ENCODE data around the gene SETD6.
"Not testable (repeated sequence)": the region's sequence is repeated elsewhere in the genome, so short reads cannot be mapped to it uniquely, and the experiment has no call there.

The SETD6 gene

DNA sequence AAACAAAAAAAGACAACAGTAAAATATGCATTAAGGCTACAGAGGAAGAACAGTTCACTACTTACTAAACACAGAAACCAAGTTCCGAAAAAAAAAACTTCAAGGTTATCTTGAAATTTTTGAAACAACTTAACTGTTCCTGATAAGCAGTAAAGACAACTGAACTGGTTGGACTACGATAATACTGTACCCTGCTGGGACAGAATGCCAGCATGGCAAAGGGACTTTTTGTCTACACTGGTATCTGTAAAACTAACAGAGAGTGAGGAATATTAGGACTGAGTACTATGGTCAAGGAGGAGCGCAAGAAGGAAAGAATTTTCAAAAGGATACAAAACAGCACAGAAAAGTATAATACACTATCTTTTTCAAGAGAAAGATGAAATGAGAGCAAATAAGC lies 19.8 kb downstream of the SETD6 start:
- H3K9ac ChIP-seq (ENCODE audit: low read length) = no peak overlapping the region
- H3K27ac ChIP-seq (ENCODE audit: low read length) = no peak overlapping the region
- no peak overlapping the region for H3K4me3 ChIP-seq (ENCODE audit: low read length)
- H3K4me1 ChIP-seq (ENCODE audit: control insufficient read depth, low read depth, low read length) = no peaks in the 10 kb centered on the region
- H3K9me3 ChIP-seq (ENCODE audit: control insufficient read depth, low read depth, low read length) = no peaks in the 10 kb centered on the region
- peaks cover 96% of the 10 kb centered on the region for H3K36me3 ChIP-seq (ENCODE audit: control insufficient read depth, low read depth, low read length)
- H3K27me3 ChIP-seq (ENCODE audit: control insufficient read depth, insufficient read depth, low read length) = no peaks in the 10 kb centered on the region

GRCh38 chr16:58536278-58536677 lies 21.0 kb downstream of the SETD6 start:
- peaks cover 95% of the 10 kb centered on the region for H3K36me3 ChIP-seq (ENCODE audit: control insufficient read depth, low read depth, low read length)
- H3K27me3 ChIP-seq (ENCODE audit: control insufficient read depth, insufficient read depth, low read length) = no peaks in the 10 kb centered on the region
- H3K27ac ChIP-seq (ENCODE audit: low read length) = no peak overlapping the region
- H3K9ac ChIP-seq (ENCODE audit: low read length) = no peak overlapping the region
- H3K9me3 ChIP-seq (ENCODE audit: control insufficient read depth, low read depth, low read length) = no peaks in the 10 kb centered on the region
- no peak overlapping the region for H3K4me3 ChIP-seq (ENCODE audit: low read length)
- H3K4me1 ChIP-seq (ENCODE audit: control insufficient read depth, low read depth, low read length) = no peaks in the 10 kb centered on the region

GRCh38 chr16:58537124-58537906 lies 22.0 kb downstream of the SETD6 start:
- Histone ChIP-seq H3K27me3 (ENCODE audit: control insufficient read depth, insufficient read depth, low read length) (no peaks in the 10 kb centered on the region), H3K4me3 (ENCODE audit: low read length) (no peak overlapping the region), H3K9me3 (ENCODE audit: control insufficient read depth, low read depth, low read length) (no peaks in the 10 kb centered on the region), H3K4me1 (ENCODE audit: control insufficient read depth, low read depth, low read length) (no peaks in the 10 kb centered on the region), H3K9ac (ENCODE audit: low read length) (no peak overlapping the region), H3K27ac (ENCODE audit: low read length) (no peak overlapping the region), H3K36me3 (ENCODE audit: control insufficient read depth, low read depth, low read length) (peaks cover 95% of the 10 kb centered on the region)

GRCh38 chr16:58541711-58542110 lies 26.4 kb downstream of the SETD6 start:
- no peak overlapping the region for H3K27ac ChIP-seq (ENCODE audit: low read length)
- no peaks in the 10 kb centered on the region for H3K9me3 ChIP-seq (ENCODE audit: control insufficient read depth, low read depth, low read length)
- no peaks in the 10 kb centered on the region for H3K4me1 ChIP-seq (ENCODE audit: control insufficient read depth, low read depth, low read length)
- peaks cover 97% of the 10 kb centered on the region for H3K36me3 ChIP-seq (ENCODE audit: control insufficient read depth, low read depth, low read length)
- no peaks in the 10 kb centered on the region for H3K27me3 ChIP-seq (ENCODE audit: control insufficient read depth, insufficient read depth, low read length)
- no peak overlapping the region for H3K4me3 ChIP-seq (ENCODE audit: low read length)
- no peak overlapping the region for H3K9ac ChIP-seq (ENCODE audit: low read length)

DNA sequence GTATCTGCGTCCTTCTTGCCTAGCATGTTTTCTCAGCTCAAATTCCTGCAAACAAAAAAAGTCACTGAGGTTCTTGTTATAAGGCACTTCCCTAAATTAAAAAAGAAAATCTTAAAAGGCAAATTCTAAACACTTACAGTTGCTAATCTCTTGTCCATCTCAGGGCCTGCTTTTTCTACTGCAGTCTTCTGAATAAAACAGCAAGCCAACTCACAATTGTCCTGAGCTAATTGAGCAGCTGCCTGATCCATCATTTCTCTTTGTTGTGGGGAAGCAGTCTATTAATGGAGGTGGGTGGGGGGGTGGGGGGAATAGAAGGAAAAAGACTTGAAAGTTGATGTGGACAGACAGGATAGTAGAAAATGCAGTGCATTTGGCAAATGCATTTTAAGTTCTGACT lies 27.0 kb downstream of the SETD6 start:
- no peak overlapping the region for H3K27ac ChIP-seq (ENCODE audit: low read length)
- peaks cover 97% of the 10 kb centered on the region for H3K36me3 ChIP-seq (ENCODE audit: control insufficient read depth, low read depth, low read length)
- H3K9me3 ChIP-seq (ENCODE audit: control insufficient read depth, low read depth, low read length) = no peaks in the 10 kb centered on the region
- H3K4me3 ChIP-seq (ENCODE audit: low read length) = no peak overlapping the region
- H3K27me3 ChIP-seq (ENCODE audit: control insufficient read depth, insufficient read depth, low read length) = no peaks in the 10 kb centered on the region
- no peaks in the 10 kb centered on the region for H3K4me1 ChIP-seq (ENCODE audit: control insufficient read depth, low read depth, low read length)
- no peak overlapping the region for H3K9ac ChIP-seq (ENCODE audit: low read length)

GRCh38 chr16:58543685-58544084 lies 28.4 kb downstream of the SETD6 start:
- no peaks in the 10 kb centered on the region for H3K4me1 ChIP-seq (ENCODE audit: control insufficient read depth, low read depth, low read length)
- no peak overlapping the region for H3K9ac ChIP-seq (ENCODE audit: low read length)
- no peaks in the 10 kb centered on the region for H3K9me3 ChIP-seq (ENCODE audit: control insufficient read depth, low read depth, low read length)
- peaks cover 97% of the 10 kb centered on the region for H3K36me3 ChIP-seq (ENCODE audit: control insufficient read depth, low read depth, low read length)
- H3K27me3 ChIP-seq (ENCODE audit: control insufficient read depth, insufficient read depth, low read length) = no peaks in the 10 kb centered on the region
- H3K4me3 ChIP-seq (ENCODE audit: low read length) = no peak overlapping the region
- H3K27ac ChIP-seq (ENCODE audit: low read length) = no peak overlapping the region

DNA sequence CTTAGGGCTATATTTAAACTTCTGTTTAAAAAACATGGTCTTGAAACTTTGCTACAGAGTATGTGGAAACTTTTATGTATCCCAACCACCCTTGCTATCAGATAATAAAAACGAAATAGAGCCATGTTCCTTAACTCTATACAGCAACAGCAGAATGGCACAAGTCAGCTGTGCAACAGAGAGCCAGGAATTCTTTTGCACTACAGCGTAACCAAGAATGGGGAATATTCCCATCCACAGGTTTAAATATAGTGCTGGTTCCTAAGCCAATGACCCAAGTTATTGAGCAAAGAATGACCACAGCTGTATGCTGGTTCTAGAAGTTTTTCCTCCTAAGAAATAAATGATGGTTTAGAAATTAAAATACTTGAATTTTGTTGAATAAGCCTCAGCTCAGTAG lies 33.1 kb downstream of the SETD6 start:
- no peak overlapping the region for H3K27ac ChIP-seq (ENCODE audit: low read length)
- no peaks in the 10 kb centered on the region for H3K27me3 ChIP-seq (ENCODE audit: control insufficient read depth, insufficient read depth, low read length)
- H3K4me1 ChIP-seq (ENCODE audit: control insufficient read depth, low read depth, low read length) = no peaks in the 10 kb centered on the region
- no peaks in the 10 kb centered on the region for H3K9me3 ChIP-seq (ENCODE audit: control insufficient read depth, low read depth, low read length)
- H3K36me3 ChIP-seq (ENCODE audit: control insufficient read depth, low read depth, low read length) = peaks cover 98% of the 10 kb centered on the region
- H3K4me3 ChIP-seq (ENCODE audit: low read length) = no peak overlapping the region
- H3K9ac ChIP-seq (ENCODE audit: low read length) = no peak overlapping the region

GRCh38 chr16:58551496-58551895 lies 36.2 kb downstream of the SETD6 start:
- H3K4me1 ChIP-seq (ENCODE audit: control insufficient read depth, low read depth, low read length) = no peaks in the 10 kb centered on the region
- H3K27me3 ChIP-seq (ENCODE audit: control insufficient read depth, insufficient read depth, low read length) = no peaks in the 10 kb centered on the region
- H3K4me3 ChIP-seq (ENCODE audit: low read length) = no peak overlapping the region
- H3K36me3 ChIP-seq (ENCODE audit: control insufficient read depth, low read depth, low read length) = peaks cover 97% of the 10 kb centered on the region
- H3K9me3 ChIP-seq (ENCODE audit: control insufficient read depth, low read depth, low read length) = no peaks in the 10 kb centered on the region
- no peak overlapping the region for H3K27ac ChIP-seq (ENCODE audit: low read length)
- no peak overlapping the region for H3K9ac ChIP-seq (ENCODE audit: low read length)

DNA sequence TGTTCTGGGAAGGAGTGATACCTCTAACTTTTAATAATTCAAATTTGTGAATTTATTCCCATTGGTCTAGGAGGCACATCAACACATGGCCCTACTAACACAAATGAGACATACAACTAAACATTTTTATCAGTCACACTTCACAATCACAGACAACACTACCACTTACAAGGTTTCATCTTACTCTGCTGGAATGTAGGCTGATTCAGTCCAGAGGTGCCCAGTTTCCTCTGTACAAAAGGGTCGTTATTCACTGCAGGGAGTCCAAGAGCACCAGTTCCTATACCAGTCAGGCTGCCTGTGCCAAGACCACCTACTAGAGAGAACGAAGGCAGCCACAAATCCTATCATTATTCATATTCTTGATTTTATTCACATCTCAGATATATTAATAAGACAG lies 41.4 kb downstream of the SETD6 start:
- Histone ChIP-seq H3K9ac (ENCODE audit: low read length) (no peak overlapping the region), H3K27ac (ENCODE audit: low read length) (no peak overlapping the region), H3K36me3 (ENCODE audit: control insufficient read depth, low read depth, low read length) (peaks cover 93% of the 10 kb centered on the region), H3K9me3 (ENCODE audit: control insufficient read depth, low read depth, low read length) (no peaks in the 10 kb centered on the region), H3K4me1 (ENCODE audit: control insufficient read depth, low read depth, low read length) (no peaks in the 10 kb centered on the region), H3K27me3 (ENCODE audit: control insufficient read depth, insufficient read depth, low read length) (no peaks in the 10 kb centered on the region), H3K4me3 (ENCODE audit: low read length) (no peak overlapping the region)

GRCh38 chr16:58563235-58563634 lies 47.9 kb downstream of the SETD6 start:
- Histone ChIP-seq H3K9ac (ENCODE audit: low read length) (no peak overlapping the region), H3K27ac (ENCODE audit: low read length) (no peak overlapping the region), H3K27me3 (ENCODE audit: control insufficient read depth, insufficient read depth, low read length) (no peaks in the 10 kb centered on the region), H3K4me1 (ENCODE audit: control insufficient read depth, low read depth, low read length) (no peaks in the 10 kb centered on the region), H3K9me3 (ENCODE audit: control insufficient read depth, low read depth, low read length) (no peaks in the 10 kb centered on the region), H3K4me3 (ENCODE audit: low read length) (no peak overlapping the region), H3K36me3 (ENCODE audit: control insufficient read depth, low read depth, low read length) (peaks cover 74% of the 10 kb centered on the region)

DNA sequence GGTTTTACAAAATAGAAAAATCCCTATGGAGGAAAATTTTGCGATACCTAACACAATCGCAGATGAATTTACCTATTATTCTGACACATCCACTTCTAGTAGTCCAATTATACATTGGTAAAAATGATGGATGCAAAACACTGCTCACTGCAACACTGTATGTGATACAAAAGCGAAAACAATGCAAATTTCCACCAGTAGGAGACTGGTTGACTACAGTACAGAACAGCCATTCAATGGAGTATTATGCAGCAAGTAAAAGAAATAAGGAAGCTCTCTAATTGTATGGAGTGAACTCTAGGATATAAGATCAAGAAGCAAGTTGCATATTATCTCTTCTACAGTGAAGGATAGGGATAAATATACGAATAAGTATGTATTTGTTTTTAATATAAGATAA lies 48.5 kb downstream of the SETD6 start:
- no peak overlapping the region for H3K9ac ChIP-seq (ENCODE audit: low read length)
- H3K27ac ChIP-seq (ENCODE audit: low read length) = no peak overlapping the region
- H3K27me3 ChIP-seq (ENCODE audit: control insufficient read depth, insufficient read depth, low read length) = no peaks in the 10 kb centered on the region
- H3K36me3 ChIP-seq (ENCODE audit: control insufficient read depth, low read depth, low read length) = peaks cover 72% of the 10 kb centered on the region
- H3K4me1 ChIP-seq (ENCODE audit: control insufficient read depth, low read depth, low read length) = no peaks in the 10 kb centered on the region
- no peak overlapping the region for H3K4me3 ChIP-seq (ENCODE audit: low read length)
- H3K9me3 ChIP-seq (ENCODE audit: control insufficient read depth, low read depth, low read length) = no peaks in the 10 kb centered on the region

- H3K4me3 ChIP-seq (ENCODE audit: low read length); H3K9me3 ChIP-seq (ENCODE audit: control insufficient read depth, low read depth, low read length); H3K9ac ChIP-seq (ENCODE audit: low read length); H3K27ac ChIP-seq (ENCODE audit: low read length); H3K4me1 ChIP-seq (ENCODE audit: control insufficient read depth, low read depth, low read length); H3K27me3 ChIP-seq (ENCODE audit: control insufficient read depth, insufficient read depth, low read length): not testable (repeated sequence)
- H3K36me3 ChIP-seq (ENCODE audit: control insufficient read depth, low read depth, low read length) = peaks cover 73% of the 10 kb centered on the region
Measured at GRCh38 chr16:58565697-58566096, 50.4 kb downstream of the SETD6 start.
